NCI-H2107 (cell line): Measurements from ENCODE around the gene COL18A1.
"Not testable (repeated sequence)": the region's sequence is repeated elsewhere in the genome, so short reads cannot be mapped to it uniquely, and the experiment has no call there.

Experiments
- DNase-seq: peaks from one replicate; lab custom pipeline; 2025; lab: John Stamatoyannopoulos, UW

COL18A1 gene

GRCh38 chr21:45522986-45523385, 118.0 kb downstream of the COL18A1 start:
- DNase-seq, result no peak

- no peak for DNase-seq
Observed at GRCh38 chr21:45523411-45524101, 118.6 kb downstream of the COL18A1 start.

- DNase-seq, result no peak
Observed at GRCh38 chr21:45524756-45525152, 119.8 kb downstream of the COL18A1 start.

- no peak for DNase-seq
Observed at GRCh38 chr21:45525153-45525909, 120.4 kb downstream of the COL18A1 start.

GRCh38 chr21:45525910-45526306, 120.9 kb downstream of the COL18A1 start:
- DNase-seq, result no peak

- DNase-seq, result not testable (repeated sequence)
Observed at GRCh38 chr21:45527151-45527999, 122.4 kb downstream of the COL18A1 start.

GRCh38 chr21:45528028-45528705, 123.2 kb downstream of the COL18A1 start:
- DNase-seq, result no peak

- DNase-seq, result no peak
Observed at GRCh38 chr21:45528981-45529784, 124.2 kb downstream of the COL18A1 start.

- no peak for DNase-seq
Observed at GRCh38 chr21:45529785-45530422, 124.9 kb downstream of the COL18A1 start.

- DNase-seq, result no peak
Observed at GRCh38 chr21:45530423-45531113, 125.6 kb downstream of the COL18A1 start.

GRCh38 chr21:45531114-45531392, 126.1 kb downstream of the COL18A1 start:
- not testable (repeated sequence) for DNase-seq

- no peak for DNase-seq
Observed at GRCh38 chr21:45531393-45532215, 126.6 kb downstream of the COL18A1 start.

- no peak for DNase-seq
Observed at GRCh38 chr21:45532826-45533360, 127.9 kb downstream of the COL18A1 start.

- no peak for DNase-seq
Observed at GRCh38 chr21:45533361-45533845, 128.4 kb downstream of the COL18A1 start.

GRCh38 chr21:45533846-45534635, 129.1 kb downstream of the COL18A1 start:
- no peak for DNase-seq

- DNase-seq, result no peak
Observed at GRCh38 chr21:45534636-45535331, 129.8 kb downstream of the COL18A1 start.

- DNase-seq, result no peak
Observed at GRCh38 chr21:45535341-45536081, 130.5 kb downstream of the COL18A1 start.
